Pancreas (tissue), 10 donors: ENCODE results near the gene FAM114A1. TPM values are rescaled to one million over a fixed set of nuclear protein-coding genes. Genes with fewer than 3 reads are reported as not detected.

Experiments
- ATAC-seq, 4 donors: fragments of 200-7000 bp; cut with Tn5 transposase; one replicate each; pipeline versions ENCODE4 v1.8.0 to v1.9.1; 2020; ENCODE audit warnings: mild to moderate bottlenecking in 4 of 4, moderate library complexity in 4 of 4
- DNase-seq, 6 donors: peaks; one replicate each; pipeline ENCODE4 v3.0.0-alpha.2; 2020
- FAIRE-seq: peaks from 2 replicates; lab custom pipeline; 2012; peaks lifted over from hg19 to GRCh38; lab: Jason Lieb, UNC
- H3K27ac ChIP-seq, 4 donors: fragments of 200-600 bp; sonication (generic); 1 replicate in 3 of 4; 2 replicates in 1 of 4; pipeline versions ENCODE4 v1.5.0 to v1.8.0; 2020
- H3K27me3 ChIP-seq, 4 donors: fragments of 200-600 bp; one replicate each; pipeline ENCODE4 v1.8.0; 2021
- H3K36me3 ChIP-seq, 3 donors: fragments of 200-600 bp; sonication (generic) in 1 of 3; one replicate each; pipeline versions ENCODE4 v1.5.0 to v1.8.0; 2020 to 2021
- H3K4me1 ChIP-seq, 3 donors: fragments of 200-600 bp; one replicate each; pipeline ENCODE4 v1.8.0; 2021
- H3K4me3 ChIP-seq, 4 donors: fragments of 200-600 bp; sonication (generic) in 2 of 4; one replicate each; pipeline versions ENCODE4 v1.5.0 to v1.8.0; 2020 to 2021
- H3K9me3 ChIP-seq, 4 donors: fragments of 200-600 bp; one replicate each; pipeline ENCODE4 v1.8.0; 2021
- CTCF ChIP-seq, 4 donors: fragments of 200-600 bp; sonication (generic) in 3 of 4; IDR thresholded peaks; one replicate each; pipeline versions ENCODE4 v1.5.0 to v1.8.0; 2021; ENCODE audit warnings: antibody characterized with exemption in 4 of 4
- WGBS, 2 donors: extraction: QIAGEN DNeasy Blood & Tissue Kit; methylation state at CpG; one replicate each; pipeline ENCODE4 v1.1.7; 2013; 5-methylcytosine and 5-hydroxymethylcytosine counted together
- intact Hi-C, 3 donors: fragments of 100-400 bp; cut with DNase I; formaldehyde crosslinking; loops; one replicate each; pipeline versions ENCODE4 v1.11.1 to v1.14.2; 2022
- polyA plus RNA-seq, 2 donors: library from polyadenylated mRNA; stranded (reverse); fragments of 200-250 nt; gene quantifications; one replicate each; pipeline ENCODE4 v1.2.3, GENCODE V29; 2013
- total RNA-seq, 6 donors: library from RNA; stranded (reverse); fragmentation: NEBNext Ultra II Directional in 4 of 6; extraction: Animal tissue kit (Norgen Biotek cat#: 25700) in 4 of 6; gene quantifications; one replicate each; pipeline versions ENCODE4 v1.2.1 to v1.2.4, GENCODE V29; 2021 to 2023
- donor health status: healthy with polysubstance abuse.
- donor health status: DM: no; HTN: no; CAD: no; lungs with moderate emphysema.
- donor health status: DM: no; HTN: no; CAD: no.
- donor health status: control.
- donor health status: control.
- donor health status: Bipolar disorder and iron deficiency.
- donor health status: DM: yes; HTN: yes; CAD: no.
- donor health status: DM: no; HTN: no; CAD: no.
- donor health status: DM: no; HTN: no; CAD: no.
- donor health status: DM: yes; HTN: yes; CAD: no.

The FAM114A1 gene
- total and polyA plus RNA-seq, 8 donors = 8.0 to 42.8 (median 20.3) TPM

- Histone ChIP-seq H3K27me3 (no peaks in the 10 kb centered on the region), H3K27ac (no peak overlapping the region), H3K36me3 (peaks cover 0 to 21% (median 0%) of the 10 kb centered on the region in 3 donors), H3K4me1 (peaks cover 7 to 14% (median 7%) of the 10 kb centered on the region in 3 donors), H3K4me3 (no peak overlapping the region), H3K9me3 (no peaks in the 10 kb centered on the region)
- ATAC-seq = no peak
- no peak for TF ChIP-seq CTCF (IDR thresholded peaks at IDR 0.05)
- intact Hi-C loops = no loop called here
- no peak for FAIRE-seq
- 76 to 77% methylated on average over 10 of the region's 10 CpGs for WGBS, 2 donors
- no peak for DNase-seq
Observed at GRCh38 chr4:38891051-38891983, 23.7 kb downstream of the FAM114A1 start.

- peaks cover 0 to 24% (median 0%) of the 10 kb centered on the region in 3 donors for H3K36me3 ChIP-seq
- no peak for TF ChIP-seq CTCF (IDR thresholded peaks at IDR 0.05)
- no peak for DNase-seq
- H3K4me3 ChIP-seq = no peak overlapping the region
- no peaks in the 10 kb centered on the region for H3K27me3 ChIP-seq
- no peaks in the 10 kb centered on the region for H3K9me3 ChIP-seq
- H3K27ac ChIP-seq = no peak overlapping the region
- no peak for FAIRE-seq
- H3K4me1 ChIP-seq = peaks cover 0 to 5% (median 0%) of the 10 kb centered on the region in 3 donors
- 87 to 91% methylated on average over 7 of the region's 7 CpGs for WGBS, 2 donors
- intact Hi-C loops = no loop called here
- peak in 1 of 4 donors; percentile 39 for ATAC-seq
Observed at GRCh38 chr4:38894322-38894982, 26.8 kb downstream of the FAM114A1 start.

- FAIRE-seq (no peak), DNase-seq (no peak), ATAC-seq (no peak)
- Histone ChIP-seq H3K27ac (no peak overlapping the region), H3K4me3 (no peak overlapping the region), H3K36me3 (peaks cover 0 to 22% (median 0%) of the 10 kb centered on the region in 3 donors), H3K4me1 (no peaks in the 10 kb centered on the region), H3K9me3 (no peaks in the 10 kb centered on the region), H3K27me3 (no peaks in the 10 kb centered on the region)
- WGBS, 2 donors = 75 to 79% methylated on average over 1 of the region's 1 CpG
- intact Hi-C loops = no loop called here
- TF ChIP-seq CTCF (IDR thresholded peaks at IDR 0.05) = no peak
Observed at GRCh38 chr4:38896940-38897339, 29.3 kb downstream of the FAM114A1 start.

- no peak for FAIRE-seq
- no peak for DNase-seq
- peaks cover 0 to 10% (median 0%) of the 10 kb centered on the region in 3 donors for H3K36me3 ChIP-seq
- WGBS, 2 donors = 92% methylated on average over 7 of the region's 7 CpGs
- TF ChIP-seq CTCF (IDR thresholded peaks at IDR 0.05) = no peak
- H3K4me1 ChIP-seq = peaks cover 0 to under 1% (median 0%) of the 10 kb centered on the region in 3 donors
- intact Hi-C loops = no loop called here
- H3K9me3 ChIP-seq = no peaks in the 10 kb centered on the region
- no peaks in the 10 kb centered on the region for H3K27me3 ChIP-seq
- H3K27ac ChIP-seq = no peak overlapping the region
- no peak for ATAC-seq
- H3K4me3 ChIP-seq = no peak overlapping the region
Observed at GRCh38 chr4:38898245-38898644, 30.6 kb downstream of the FAM114A1 start.
